ENCODE data around the gene SLC27A1.
"Not testable (repeated sequence)": the region's sequence is repeated elsewhere in the genome, so short reads cannot be mapped to it uniquely, and the experiment has no call there.

SLC27A1 gene

DNA sequence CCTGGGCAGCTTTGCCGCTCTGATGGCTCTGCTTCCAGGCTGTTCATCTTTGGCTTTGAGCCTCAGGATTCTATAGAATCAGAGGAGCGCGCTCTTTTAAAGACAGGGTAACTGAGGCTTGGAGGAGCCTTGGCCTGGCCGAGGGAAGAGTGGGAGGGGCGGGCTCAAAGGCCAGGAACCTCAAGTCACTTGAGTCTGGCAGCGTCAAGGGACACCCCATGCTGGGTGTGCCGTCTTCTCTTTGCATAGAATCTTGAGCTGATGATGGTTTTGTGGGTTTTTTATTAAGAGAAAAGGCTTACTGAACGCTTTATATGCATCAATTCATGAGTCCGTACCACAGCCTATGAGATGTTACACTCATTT is 42.2 kb downstream of the SLC27A1 start:
- DNase-seq, result no peak

DNA sequence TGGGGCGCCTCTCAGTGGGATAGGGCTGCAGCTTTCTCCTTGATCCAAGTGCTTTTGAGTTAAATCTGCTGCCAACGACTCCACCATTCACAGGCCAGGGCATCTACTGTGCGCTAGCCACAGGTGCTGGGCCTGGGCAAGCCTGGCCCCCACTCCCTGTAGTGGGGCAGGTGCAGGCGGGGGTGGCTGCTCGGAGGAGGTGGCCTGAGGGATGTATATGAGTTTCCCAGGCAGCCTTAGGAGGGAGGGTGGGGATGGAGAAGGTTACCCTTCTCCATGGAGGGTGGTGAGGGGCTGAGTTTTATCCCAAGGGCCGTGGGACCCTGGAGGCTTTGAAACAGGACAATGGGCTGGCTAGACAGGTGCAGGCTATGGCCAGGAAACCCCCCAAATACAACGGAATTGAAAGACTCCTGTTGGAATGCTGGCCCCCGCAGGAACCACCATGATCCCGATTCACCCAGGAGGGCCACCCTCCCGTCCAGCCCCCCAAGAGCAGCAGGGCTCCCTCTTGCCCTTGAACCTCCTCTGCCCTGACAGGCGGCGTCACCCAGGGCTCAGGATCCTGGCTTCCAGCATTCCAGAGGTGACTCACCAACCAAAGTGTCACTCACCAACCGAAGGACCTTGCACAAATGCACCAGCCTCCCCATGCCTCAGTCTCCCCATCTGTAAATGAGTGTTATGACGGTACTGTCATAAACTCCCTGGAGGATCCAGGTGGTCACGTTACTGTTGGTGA is 45.3 kb downstream of the SLC27A1 start:
- no peak for DNase-seq

DNA sequence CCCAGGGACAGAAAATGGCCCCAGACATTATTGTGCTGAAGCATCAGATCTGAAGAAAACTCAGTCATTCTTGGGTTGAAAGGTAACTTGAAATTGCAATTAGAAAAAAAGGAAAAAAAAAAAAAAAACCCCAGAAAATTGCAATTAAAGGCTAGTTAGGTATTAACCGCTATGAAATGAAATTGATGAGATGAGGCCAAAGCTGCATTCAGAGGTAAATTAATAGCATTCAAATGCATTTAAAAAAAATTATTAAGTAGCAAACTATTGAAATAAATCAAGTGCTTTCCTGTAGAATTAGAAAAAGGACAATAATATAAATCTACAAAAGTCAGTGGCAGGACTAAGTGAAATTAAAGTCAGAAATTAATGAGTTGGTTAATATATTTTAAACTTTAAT is 47.6 kb downstream of the SLC27A1 start:
- no peak for DNase-seq

DNA sequence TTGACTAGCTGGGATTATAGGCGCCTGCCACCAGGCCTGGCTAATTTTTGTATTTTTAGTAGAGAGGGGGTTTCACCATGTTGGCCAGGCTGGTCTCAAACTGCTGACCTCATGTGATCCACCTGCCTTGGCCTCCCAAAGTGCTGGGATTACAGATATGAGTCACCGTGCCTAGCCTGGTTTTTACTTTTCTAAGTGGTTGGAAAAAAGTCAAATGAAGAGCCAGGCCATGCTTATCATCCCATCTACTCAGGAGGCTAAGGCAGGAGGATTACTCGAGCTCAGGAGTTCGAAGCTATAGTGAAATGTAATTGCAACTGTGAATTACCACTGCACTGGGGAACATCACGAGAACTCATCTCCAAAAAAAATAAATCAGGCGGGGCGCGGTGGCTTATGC is 48.3 kb downstream of the SLC27A1 start:
- DNase-seq, result not testable (repeated sequence)

DNA sequence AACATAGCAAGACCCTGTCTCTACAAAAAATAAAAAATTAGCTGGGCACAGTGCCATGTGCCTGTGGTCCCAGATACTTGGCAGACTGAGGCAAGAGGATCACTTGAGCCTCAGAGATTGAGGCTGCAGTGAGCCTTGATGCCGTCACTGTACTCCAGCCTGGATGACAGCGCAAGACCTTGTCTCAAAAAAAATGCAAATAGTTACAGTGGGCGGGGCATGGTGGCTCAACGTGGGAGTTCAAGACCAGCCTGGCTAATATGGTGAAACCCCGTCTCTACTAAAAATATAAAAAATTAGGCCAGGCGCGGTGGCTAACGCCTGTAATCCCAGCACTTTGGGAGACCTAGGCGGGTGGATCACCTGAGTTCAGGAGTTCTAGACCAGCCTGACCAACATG is 49.6 kb downstream of the SLC27A1 start:
- DNase-seq, result no peak

DNA sequence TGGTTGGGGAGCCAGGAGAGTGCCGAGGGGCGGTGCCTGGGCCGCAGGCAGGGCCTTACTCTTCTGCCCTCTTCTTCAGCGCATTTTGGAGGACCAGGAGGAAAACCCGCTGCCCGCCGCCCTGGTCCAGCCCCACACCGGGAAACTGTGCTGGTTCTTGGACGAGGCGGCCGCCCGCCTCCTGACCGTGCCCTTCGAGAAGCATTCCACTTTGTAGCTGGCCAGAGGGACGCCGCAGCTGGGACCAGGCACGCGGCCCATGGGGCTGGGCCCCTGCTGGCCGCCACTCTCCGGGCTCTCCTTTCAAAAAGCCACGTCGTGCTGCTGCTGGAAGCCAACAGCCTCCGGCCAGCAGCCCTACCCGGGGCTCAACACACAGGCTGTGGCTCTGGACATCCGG is 50.5 kb downstream of the SLC27A1 start:
- DNase-seq, result no peak

DNA sequence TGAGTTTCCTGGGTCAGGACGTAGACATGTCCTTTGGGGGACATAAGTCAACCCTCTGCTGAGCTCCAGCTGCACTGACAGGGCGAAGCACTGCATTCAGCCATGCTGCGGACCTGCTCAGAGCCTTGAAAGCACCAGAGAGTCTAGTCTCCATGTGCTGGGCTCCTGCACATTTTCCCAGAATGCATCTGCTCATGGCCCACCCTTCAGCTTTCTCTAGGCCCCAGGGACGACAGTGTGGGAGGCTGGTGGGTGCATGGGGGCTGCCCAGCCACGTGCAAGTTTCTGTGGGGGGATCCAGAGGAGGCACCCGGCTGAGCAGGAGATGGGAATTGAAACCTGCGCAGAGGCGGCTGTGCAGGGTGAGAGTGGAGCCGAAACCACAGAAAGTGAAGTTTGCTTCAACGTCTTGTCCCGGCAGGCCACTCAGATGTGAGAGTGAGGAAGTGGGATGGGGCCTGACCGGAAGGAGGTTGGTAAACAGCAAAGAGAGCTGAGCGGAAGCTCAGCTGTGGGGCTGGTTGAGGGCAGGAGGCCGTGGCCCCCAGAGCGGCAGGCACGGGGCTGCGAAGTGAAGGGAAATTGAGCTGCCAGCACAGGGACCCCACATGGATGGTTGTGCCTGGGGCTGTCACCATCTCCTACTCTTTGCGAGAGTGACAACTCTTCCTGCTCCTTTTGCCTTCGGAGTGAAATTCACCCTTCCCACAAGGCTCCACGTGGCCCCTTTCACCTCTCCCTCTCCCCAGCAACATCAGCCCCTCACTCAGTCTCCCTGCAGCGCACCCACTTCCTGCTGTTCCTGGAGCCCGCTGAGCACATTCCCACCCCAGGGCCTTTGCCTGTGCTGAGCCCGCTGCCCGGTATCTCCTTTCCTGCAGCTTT is 52.9 kb downstream of the SLC27A1 start:
- no peak for DNase-seq

DNA sequence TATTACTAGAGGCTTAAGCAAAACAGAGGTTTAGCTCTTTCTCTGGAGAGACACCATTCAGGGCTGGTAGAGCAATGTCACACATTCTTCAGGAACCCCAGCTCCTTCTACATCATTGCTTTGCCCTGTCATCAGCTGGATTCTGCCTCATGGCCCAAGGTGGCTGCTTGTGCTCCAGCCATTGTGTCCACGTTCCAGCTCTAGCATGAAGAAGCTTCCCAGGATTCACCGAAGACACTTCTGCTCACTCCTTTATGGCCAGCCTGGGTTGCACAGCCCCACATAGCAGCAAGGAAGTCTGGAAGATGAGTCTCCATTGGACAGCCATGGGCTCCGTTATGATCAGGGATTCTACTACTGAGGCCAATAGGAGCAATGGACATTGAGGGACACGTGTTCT is 54.3 kb downstream of the SLC27A1 start:
- DNase-seq, result no peak

DNA sequence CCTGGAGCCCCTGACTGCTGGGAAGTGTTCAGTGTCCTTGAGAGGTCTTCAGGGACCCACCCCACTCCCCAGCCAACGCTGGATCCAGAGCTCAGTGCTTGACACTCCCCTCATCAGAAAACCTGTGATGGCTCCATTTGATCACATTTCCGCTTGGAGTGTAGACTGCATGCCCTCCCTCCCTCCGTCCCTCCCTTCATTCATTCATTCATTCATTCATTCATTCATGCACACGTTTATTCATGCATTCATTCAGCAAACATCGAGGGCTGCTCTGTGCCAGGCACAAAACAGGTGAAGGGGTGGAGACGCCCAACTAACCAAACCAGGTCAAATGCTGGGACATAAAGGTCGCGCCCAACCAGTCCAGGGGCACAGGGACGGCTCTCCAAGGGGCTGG is 54.8 kb downstream of the SLC27A1 start:
- DNase-seq, result no peak

DNA sequence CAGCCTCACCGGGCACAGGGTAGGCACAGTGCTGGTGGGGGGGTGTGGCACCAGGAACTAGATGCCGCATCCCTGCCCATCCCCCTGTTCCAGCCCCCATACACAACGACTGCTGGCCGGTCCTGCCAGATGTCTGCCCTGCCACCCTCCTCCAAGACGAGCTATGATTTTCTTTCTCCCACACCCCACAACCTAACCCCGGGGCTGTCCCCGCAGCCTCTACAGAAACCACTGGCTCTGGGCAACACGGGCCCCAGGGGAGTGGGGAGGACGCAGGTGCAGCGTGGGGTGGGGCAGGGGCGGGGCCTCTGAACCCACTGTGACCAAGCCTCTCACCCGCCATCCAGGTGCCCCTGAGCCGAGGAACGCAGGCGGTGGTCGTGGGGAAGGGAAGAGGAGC is 56.6 kb downstream of the SLC27A1 start:
- DNase-seq, result no peak

DNA sequence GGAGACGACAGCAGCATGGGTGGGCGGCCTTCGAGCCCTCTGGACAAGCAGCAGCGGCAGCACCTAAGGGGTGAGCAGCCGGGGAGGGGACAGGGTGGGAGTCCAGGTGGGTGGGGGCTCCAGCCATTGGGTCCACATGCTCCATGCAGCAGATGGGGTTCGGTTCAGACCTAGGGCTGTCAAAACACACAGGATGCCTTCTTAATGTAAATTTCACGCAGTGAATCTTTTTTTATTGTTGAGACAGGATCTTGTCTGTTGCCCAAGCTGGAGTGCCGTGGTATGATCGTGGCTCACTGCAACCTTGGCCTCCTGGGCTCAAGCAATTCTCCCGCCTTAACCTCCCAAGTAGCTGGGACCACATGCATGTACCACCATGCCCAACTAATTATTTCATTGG is 57.0 kb downstream of the SLC27A1 start:
- DNase-seq, result no peak

DNA sequence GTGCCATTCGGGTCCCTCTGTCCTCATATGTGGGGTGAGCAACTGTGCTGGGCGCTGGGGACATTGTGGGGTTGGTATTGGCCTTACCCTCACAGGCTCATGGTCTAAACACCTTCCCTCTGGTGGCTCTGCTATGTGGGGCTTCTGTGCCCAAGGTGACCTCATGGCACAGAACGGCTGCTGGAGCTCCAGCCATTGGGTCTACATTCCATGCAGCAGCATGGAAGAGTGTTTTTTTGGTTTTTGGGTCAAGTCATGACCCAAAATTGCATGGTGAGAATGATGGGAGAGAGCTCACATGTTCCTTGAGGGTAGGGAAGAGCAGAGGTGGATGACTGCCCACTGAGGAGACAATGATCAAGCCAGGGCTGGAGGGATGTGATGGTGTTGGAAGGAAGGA is 58.3 kb downstream of the SLC27A1 start:
- DNase-seq, result no peak

DNA sequence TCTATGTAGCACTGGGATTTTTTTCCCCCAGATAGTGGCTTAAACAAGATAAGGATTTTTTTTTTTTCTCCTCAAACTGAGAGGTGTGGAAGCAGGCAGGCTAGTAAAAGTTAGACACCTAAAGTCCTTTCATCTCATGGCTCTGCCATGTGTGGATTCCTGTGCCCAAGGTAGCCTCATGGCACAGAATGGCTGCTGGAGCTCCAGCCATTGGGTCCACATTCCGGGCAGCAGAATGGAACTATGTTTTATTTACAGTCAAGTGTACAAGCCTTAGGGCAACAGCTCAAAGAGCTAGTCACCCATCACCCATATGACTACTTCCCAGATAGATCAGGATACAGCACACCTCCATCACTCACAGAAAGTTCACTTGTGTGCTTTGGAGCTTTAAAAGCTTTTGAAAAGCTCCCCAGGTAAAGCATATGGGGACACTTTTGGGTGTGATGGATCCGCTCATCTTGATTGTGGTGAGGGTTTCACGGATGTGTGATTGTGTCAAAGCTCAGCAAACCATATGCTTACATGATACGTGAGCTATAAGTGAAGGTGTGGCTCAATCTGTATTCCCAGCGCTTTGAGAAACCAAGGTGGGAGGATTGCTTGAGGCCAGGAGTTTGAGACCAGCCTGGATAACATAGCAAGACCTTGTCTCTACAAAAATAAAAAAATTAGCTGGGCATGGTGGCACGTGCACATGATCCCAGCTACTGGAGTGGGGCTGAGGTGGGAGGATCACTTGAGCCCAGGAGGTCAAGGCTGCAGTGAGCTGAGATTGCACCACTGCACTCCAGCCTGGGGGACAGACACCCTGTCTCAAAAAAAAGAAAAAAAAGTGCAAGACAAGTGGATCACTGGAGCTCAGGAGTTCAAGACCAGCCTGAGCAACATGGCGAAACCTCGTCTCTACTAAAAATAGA is 59.2 kb downstream of the SLC27A1 start:
- DNase-seq, result no peak

DNA sequence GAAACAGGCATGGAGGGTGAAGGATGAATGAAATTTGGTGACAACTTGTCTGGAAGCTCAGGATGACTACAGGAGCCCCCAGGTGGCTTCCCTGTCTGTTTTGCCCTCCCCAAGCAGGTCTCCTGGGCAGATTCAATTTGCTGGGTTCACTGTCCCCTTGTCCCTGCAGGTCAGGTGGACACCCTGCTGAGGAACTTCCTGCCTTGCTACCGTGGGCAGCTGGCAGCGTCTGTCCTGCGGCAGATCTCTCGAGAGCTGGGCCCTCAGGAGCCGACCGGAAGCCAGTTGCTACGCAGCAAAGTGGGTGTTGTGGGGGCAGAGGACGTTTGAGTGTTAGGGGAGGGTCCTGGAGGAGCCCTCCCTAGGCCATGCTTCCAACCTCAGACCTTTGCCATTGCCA is 60.3 kb downstream of the SLC27A1 start:
- peak; percentile 75 for DNase-seq

DNA sequence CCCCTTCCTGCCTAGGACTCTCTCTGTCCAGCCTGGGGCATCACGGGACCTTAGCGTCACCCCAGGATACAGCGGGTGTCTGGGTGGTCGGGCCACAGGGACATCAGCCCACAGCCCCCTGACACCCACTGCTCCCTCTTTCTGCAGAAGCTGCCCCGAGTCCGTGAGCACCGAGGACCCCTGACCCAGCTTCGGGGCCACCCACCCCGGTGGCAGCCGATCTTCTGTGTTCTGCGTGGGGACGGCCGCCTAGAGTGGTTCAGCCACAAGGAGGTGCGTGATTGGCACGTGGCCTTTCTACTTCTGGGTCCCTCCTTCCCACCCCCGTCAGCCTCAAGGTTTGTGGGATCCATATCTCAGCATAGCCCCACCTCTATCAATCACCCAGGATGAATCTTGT is 61.8 kb downstream of the SLC27A1 start:
- no peak for DNase-seq

DNA sequence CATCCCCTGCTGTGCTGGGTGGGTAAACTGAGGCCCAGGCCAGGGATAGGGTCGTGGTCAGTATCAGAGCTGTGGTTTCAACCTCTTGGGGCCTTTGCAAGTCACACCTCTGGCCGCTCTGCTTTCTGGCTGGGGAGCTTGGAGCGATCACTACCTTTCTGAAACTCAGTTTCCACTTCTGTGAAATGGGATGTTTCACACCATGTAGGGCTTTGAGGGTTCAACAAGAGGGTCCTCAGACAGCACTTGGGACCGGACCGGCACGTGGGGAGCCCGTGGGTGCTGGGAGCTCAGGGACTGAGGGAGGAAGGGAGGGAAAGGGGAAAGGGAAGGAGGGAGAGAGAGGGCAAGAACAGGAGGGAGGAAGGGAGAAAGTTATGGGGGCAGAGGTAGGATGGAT is 62.2 kb downstream of the SLC27A1 start:
- no peak for DNase-seq

DNA sequence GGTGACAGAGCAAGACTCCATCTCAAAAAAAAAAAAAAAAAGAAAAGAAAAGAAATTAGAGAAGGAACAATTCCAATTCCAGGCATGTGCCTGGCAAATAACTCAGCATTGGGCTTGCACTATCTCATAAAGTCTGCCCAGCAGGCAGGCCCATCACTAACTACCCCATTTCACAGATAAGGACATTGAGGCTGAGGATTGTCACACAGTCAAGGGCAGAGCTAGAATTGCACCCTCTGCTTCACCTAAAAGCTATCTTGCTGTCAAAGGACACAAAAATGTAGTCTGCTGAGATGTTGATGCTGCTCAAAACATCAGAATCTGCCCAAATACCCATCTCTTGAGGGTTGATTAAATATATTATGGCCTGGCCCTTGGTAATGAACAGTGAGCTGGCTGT is 64.4 kb downstream of the SLC27A1 start:
- no peak for DNase-seq

DNA sequence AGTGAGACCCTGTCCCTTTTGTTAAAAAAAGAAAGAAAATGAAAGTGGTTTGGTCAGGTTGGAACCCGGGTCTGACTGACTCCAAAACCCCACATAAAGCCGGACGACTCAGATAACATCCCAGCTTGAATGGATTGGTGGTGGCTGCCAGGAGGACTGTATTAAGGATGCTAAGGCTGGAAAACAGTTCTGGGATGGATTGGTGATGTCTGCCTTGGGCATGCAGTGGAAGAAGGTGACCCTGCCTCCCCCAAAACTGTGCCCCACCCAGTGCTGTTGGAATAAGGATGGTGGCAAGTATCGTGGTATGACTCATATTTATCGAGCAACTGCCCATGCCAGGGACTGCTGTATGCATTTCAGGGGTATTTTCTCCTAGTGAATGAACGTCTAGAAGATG is 66.6 kb downstream of the SLC27A1 start:
- no peak for DNase-seq

DNA sequence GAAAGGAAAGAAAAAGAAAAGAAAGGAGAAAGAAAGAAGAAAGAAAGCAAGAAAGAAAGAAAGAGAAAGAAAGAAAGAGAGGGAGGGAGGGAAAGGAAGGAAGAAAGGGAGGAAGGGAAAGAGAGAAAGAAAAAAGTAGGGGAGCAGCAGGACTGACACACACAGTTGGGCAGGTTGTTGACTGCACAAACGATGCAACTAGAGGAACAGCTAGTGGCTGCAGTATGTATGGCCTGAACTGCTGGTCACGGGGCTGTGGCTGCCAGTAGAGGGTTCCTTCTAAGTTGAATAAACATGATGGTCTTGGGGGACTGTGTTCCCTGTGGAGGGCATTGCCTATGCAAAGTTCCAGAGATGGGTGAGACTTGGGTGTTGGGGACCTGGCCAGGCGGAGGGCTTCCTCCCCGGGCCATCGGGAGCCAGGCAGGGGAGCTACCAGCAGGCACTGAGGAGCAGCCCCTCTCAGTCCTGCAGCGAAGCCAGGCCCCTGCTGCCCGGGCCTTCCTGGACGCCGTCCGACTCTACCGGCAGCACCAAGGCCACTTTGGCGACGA is 68.4 kb downstream of the SLC27A1 start:
- no peak for DNase-seq

DNA sequence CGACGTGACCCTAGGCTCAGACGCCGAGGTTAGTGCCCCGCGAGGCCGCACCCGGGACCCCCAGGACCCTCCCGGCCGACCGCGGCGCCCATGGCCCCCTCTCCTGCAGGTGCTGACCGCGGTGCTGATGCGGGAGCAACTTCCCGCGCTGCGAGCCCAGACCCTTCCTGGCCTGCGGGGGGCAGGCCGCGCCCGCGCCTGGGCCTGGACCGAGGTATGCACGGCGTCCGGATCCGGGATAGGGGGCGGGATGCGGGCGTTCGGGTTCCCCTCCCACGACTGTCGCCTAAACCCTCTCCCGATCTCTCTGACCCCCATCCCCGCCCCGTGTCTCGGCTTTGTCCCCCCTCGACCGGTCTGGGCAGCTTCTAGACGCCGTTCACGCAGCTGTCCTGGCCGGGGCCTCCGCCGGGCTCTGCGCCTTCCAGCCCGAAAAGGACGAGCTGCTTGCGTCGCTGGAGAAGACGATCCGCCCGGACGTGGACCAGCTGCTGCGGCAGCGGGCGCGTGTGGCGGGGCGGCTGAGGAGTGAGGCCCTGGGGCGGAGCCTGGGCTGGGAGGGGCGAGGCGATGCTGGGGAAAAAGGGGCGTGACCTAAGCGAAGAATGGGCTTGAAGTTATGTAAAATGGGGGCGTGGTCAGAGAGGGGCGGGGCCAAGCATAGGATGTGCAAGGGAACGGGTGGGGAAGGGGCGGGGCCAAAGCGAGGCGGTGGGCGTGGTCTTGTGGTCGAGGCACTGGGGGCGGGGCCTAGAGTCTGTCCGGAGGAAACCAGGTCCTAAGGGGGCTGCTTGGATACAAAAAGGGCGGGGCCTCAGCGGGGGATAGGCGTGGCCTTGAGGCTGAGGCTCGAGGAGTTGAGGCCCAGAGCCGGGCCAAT is 69.2 kb downstream of the SLC27A1 start:
- peak; percentile 56 for DNase-seq

DNA sequence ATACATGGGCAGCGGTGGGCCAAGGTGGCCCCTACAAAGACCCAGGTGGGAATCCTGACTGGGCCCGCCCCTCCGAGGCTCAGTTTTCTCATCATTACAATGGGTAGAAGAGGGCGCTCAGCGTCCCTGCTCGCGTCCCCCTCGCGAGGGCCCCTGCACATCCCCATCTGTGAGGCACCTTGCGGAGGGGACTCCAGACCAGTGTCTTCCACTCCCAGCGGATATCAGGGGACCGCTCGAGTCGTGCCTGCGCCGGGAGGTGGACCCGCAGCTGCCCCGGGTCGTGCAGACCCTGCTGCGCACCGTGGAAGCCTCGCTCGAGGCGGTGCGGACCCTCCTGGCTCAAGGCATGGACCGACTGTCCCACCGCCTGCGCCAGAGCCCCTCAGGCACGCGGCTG is 69.8 kb downstream of the SLC27A1 start:
- no peak for DNase-seq

DNA sequence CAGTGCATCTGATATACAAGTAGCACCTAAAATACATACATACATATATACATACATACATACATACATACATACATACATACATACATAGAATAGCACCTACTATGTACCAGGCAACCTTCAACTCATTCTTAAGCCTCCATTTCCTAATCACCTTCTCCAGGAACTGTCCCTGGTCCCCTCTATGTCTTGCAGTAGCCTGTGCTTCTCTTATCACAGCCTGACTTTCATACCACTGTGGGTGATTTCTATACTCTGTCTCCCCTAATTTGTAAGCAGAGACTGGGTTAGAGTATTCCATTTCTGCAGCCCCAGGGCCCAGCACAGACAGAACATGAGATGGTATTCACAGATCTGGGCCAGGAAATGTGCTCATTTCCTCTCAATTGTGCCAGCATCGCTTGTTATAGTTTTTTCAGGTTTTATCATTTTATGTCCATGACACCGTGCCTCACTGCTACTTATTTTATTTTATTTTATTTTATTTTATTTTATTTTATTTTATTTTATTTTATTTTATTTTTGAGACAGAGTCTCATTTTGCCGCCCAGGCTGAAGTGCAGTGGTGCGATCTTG is 70.9 kb downstream of the SLC27A1 start:
- DNase-seq, result no peak
